Body of pancreas (tissue), 4 donors: ENCODE results near the gene ATG2B. TPM values are rescaled to one million over a fixed set of nuclear protein-coding genes. Genes with fewer than 3 reads are reported as not detected.

Source experiments
- ATAC-seq: fragments of 150-250 bp; one replicate; pipeline ENCODE4 v1.9.1; 2016
- DNase-seq, 4 donors: peaks; one replicate each; pipeline ENCODE4 v3.0.0-alpha.2; 2019
- H3K27ac ChIP-seq, 4 donors: fragments of 200-600 bp; sonication (generic); 1 replicate in 3 of 4; 2 replicates in 1 of 4; pipeline versions ENCODE4 v1.5.1 to v1.6.1; 2016 to 2019; ENCODE audit warnings: mild to moderate bottlenecking in 1 of 4, mixed read lengths in 1 of 4, moderate library complexity in 1 of 4
- H3K27me3 ChIP-seq, 2 donors: fragments of 200-600 bp; sonication (generic); one replicate each; pipeline ENCODE4 v1.6.0; 2016; ENCODE audit warnings: mild to moderate bottlenecking in 1 of 2
- H3K36me3 ChIP-seq, 2 donors: fragments of 200-600 bp; sonication (generic); replicated peaks in 1 of 2; 2 replicates each; pipeline ENCODE4 v1.5.1; 2016; ENCODE audit warnings: low read depth in 2 of 2; ENCODE audit not compliant: insufficient read depth in 1 of 2
- H3K4me1 ChIP-seq: fragments of 200-600 bp; sonication (generic); one replicate; pipeline ENCODE4 v1.6.0; 2016
- H3K4me3 ChIP-seq, 2 donors: fragments of 200-600 bp; sonication (generic); 1 replicate in 1 of 2; 2 replicates in 1 of 2; pipeline ENCODE4 v1.5.1; 2016 to 2019
- H3K9me3 ChIP-seq, 3 donors: fragments of 200-600 bp; sonication (generic); 1 replicate in 2 of 3; 2 replicates in 1 of 3; pipeline ENCODE4 v1.5.1; 2016
- CTCF ChIP-seq, 7 experiments: fragments of 450-650 bp in 4 of 7; fragments of 200-600 bp in 3 of 7; sonication (generic) in 3 of 7; IDR thresholded peaks; one replicate each; pipeline ENCODE4 v1.5.1; 2016 to 2019; ENCODE audit warnings: antibody characterized with exemption in 7 of 7
- POLR2A ChIP-seq, 3 donors: fragments of 450-650 bp; IDR thresholded peaks; one replicate each; pipeline ENCODE4 v1.6.1; 2016; ENCODE audit warnings: antibody characterized with exemption in 3 of 3, mild to moderate bottlenecking in 2 of 3
- WGBS, 2 donors: methylation state at CpG; one replicate each; pipeline ENCODE4 v1.1.5; 2017; 5-methylcytosine and 5-hydroxymethylcytosine counted together
- intact Hi-C: fragments of 100-400 bp; cut with DNase I; formaldehyde crosslinking; loops from one replicate; pipeline ENCODE4 v1.15.1; 2023
- total RNA-seq, 2 donors: library from RNA; depleted of rRNA; stranded (reverse); fragments of >200 nt; gene quantifications; one replicate each; pipeline ENCODE4 v1.1.0, GENCODE V29; 2016

Gene ATG2B
- total RNA-seq, 2 donors from 2014 or later = 26.2 to 51.7 TPM

- TF ChIP-seq POLR2A (IDR thresholded peaks at IDR 0.05) (no peak), CTCF (IDR thresholded peaks at IDR 0.05) (no peak)
- peak; percentile 45 for ATAC-seq
- H3K27me3 ChIP-seq = no peaks in the 10 kb centered on the region
- no peaks in the 10 kb centered on the region for H3K9me3 ChIP-seq
- peak overlapping the region in 3 of 4 donors; percentile 58 to 87 (median 58) for H3K27ac ChIP-seq
- intact Hi-C loops = no loop called here
- 25 to 44% methylated on average over 5 of the region's 5 CpGs for WGBS, 2 donors
- DNase-seq = peak in 2 of 4 donors; percentile 38 to 67
- H3K4me3 ChIP-seq = no peak overlapping the region
- H3K36me3 ChIP-seq = no peaks in the 10 kb centered on the region
- H3K4me1 ChIP-seq = peaks cover 44% of the 10 kb centered on the region
Observed at GRCh38 chr14:96261053-96261452, 102.1 kb downstream of the ATG2B start.

- DNase-seq (no peak), ATAC-seq (no peak)
- no peaks in the 10 kb centered on the region for H3K9me3 ChIP-seq
- intact Hi-C loops = no loop called here
- no peaks in the 10 kb centered on the region for H3K36me3 ChIP-seq
- H3K4me3 ChIP-seq = no peak overlapping the region
- H3K27me3 ChIP-seq = no peaks in the 10 kb centered on the region
- peaks cover 40% of the 10 kb centered on the region for H3K4me1 ChIP-seq
- WGBS, 2 donors = 26 to 30% methylated on average over 2 of the region's 2 CpGs
- no peak for TF ChIP-seq POLR2A (IDR thresholded peaks at IDR 0.05)
- TF ChIP-seq CTCF (IDR thresholded peaks at IDR 0.05) = no peak
- H3K27ac ChIP-seq = peak overlapping the region in 2 of 4 donors; percentile 58 to 87
Observed at GRCh38 chr14:96260341-96260821, 102.8 kb downstream of the ATG2B start.

DNA sequence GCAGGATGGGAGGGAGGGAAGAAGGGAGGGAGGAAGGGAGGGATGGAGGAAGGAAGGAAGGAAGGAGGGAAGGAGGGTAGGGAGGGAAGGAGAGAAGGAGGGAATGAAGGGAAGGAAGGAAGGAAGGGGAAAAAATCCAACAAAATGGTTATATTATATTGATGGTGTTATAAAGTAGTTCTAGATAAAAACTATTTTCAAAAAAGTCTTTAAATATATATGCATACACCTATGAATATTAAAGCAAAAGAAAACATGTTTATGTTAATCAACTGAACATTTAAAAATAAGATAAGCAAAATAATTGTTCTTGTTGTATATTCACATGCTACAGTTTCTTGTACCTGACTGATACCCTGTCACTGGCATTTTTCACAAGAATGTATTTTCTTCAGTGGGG, 105.2 kb downstream of the ATG2B start:
- Histone ChIP-seq H3K36me3 (no peaks in the 10 kb centered on the region), H3K4me1 (peaks cover 22% of the 10 kb centered on the region)
- no peak for TF ChIP-seq POLR2A (IDR thresholded peaks at IDR 0.05)
- TF ChIP-seq CTCF (IDR thresholded peaks at IDR 0.05) = no peak

DNA sequence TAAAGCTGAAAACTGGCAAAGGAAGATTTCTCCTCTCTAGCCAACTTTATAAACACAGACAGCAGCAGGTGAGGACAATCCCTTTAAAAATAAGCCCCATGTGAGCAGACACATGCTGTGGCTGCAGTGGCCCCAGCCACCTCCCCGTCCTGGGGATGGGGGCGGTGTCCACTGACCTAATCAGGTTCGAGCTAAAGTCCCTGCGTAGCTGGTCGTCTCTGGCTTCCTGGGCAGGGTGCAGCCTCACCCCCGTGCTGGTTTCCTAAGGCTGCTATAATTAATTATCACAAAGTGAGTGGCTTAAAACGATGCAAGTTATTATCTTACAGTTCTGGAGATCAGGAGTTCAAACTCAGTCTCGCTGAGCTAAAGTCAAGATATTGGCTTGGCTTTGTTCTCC, 106.1 kb downstream of the ATG2B start:
- 76 to 86% methylated on average over 7 to 8 of the region's 8 CpGs for WGBS, 2 donors
- TF ChIP-seq POLR2A (IDR thresholded peaks at IDR 0.05) = no peak
- no peaks in the 10 kb centered on the region for H3K9me3 ChIP-seq
- no peak overlapping the region for H3K27ac ChIP-seq
- peaks cover 19% of the 10 kb centered on the region for H3K4me1 ChIP-seq
- H3K4me3 ChIP-seq = no peak overlapping the region
- intact Hi-C loops = no loop called here
- H3K36me3 ChIP-seq = no peaks in the 10 kb centered on the region
- ATAC-seq (no peak), DNase-seq (no peak)
- H3K27me3 ChIP-seq = no peaks in the 10 kb centered on the region

More for the DNA sequence above, 105.2 kb downstream of the ATG2B start:
- Histone ChIP-seq H3K4me3 (no peak overlapping the region), H3K27me3 (no peaks in the 10 kb centered on the region), H3K27ac (no peak overlapping the region), H3K9me3 (no peaks in the 10 kb centered on the region)
- intact Hi-C loops = no loop called here
- ATAC-seq (no peak), DNase-seq (no peak)

- Histone ChIP-seq H3K27ac (no peak overlapping the region), H3K27me3 (no peaks in the 10 kb centered on the region), H3K9me3 (no peaks in the 10 kb centered on the region), H3K4me1 (peaks cover 12% of the 10 kb centered on the region), H3K4me3 (no peak overlapping the region), H3K36me3 (no peaks in the 10 kb centered on the region)
- WGBS, 2 donors = 73 to 94% methylated on average over 4 of the region's 4 CpGs
- DNase-seq (no peak), ATAC-seq (no peak)
- intact Hi-C loops = no loop called here
- TF ChIP-seq POLR2A (IDR thresholded peaks at IDR 0.05) (no peak), CTCF (IDR thresholded peaks at IDR 0.05) (no peak)
Observed at GRCh38 chr14:96256407-96256806, 106.7 kb downstream of the ATG2B start.
